Transverse colon (tissue), 4 donors: Measurements from ENCODE around the gene LRRC4B. TPM values are rescaled to one million over a fixed set of nuclear protein-coding genes. Genes with fewer than 3 reads are reported as not detected.

Experiments used
- DNase-seq: peaks from one replicate; pipeline ENCODE4 v3.0.0-alpha.2; 2019
- H3K27ac ChIP-seq, 4 donors: fragments of 200-600 bp; sonication (generic); 2 replicates each; pipeline ENCODE4 v1.5.1; 2016 to 2018; ENCODE audit warnings: inconsistent platforms in 4 of 4
- H3K27me3 ChIP-seq: fragments of 200-600 bp; sonication (generic); 2 replicates; pipeline ENCODE4 v1.5.1; 2017; ENCODE audit warnings: inconsistent platforms
- H3K36me3 ChIP-seq, 4 donors: fragments of 200-600 bp; sonication (generic); 2 replicates each; pipeline ENCODE4 v1.5.1; 2017 to 2019; ENCODE audit warnings: inconsistent platforms in 4 of 4
- H3K4me1 ChIP-seq, 4 donors: fragments of 200-600 bp; sonication (generic); 2 replicates each; pipeline ENCODE4 v1.5.1; 2017 to 2020; ENCODE audit warnings: inconsistent platforms in 4 of 4
- H3K4me3 ChIP-seq, 4 donors: fragments of 200-600 bp; sonication (generic); 1 replicate in 1 of 4; 2 replicates in 3 of 4; pipeline versions ENCODE4 v1.5.1 to v1.6.1; 2017 to 2019; ENCODE audit warnings: inconsistent platforms in 4 of 4
- H3K9me3 ChIP-seq, 2 donors: fragments of 200-600 bp; sonication (generic); 2 replicates each; pipeline ENCODE4 v1.5.1; 2017 to 2019; ENCODE audit warnings: inconsistent platforms in 2 of 2
- CTCF ChIP-seq, 5 experiments: fragments of 200-600 bp in 3 of 5; fragments of 450-650 bp in 2 of 5; sonication (generic) in 3 of 5; IDR thresholded peaks; 1 replicate in 2 of 5; 2 replicates in 3 of 5; pipeline ENCODE4 v1.5.1; 2016 to 2017; ENCODE audit warnings: antibody characterized with exemption in 5 of 5, inconsistent platforms in 3 of 5, mild to moderate bottlenecking in 2 of 5, moderate library complexity in 1 of 5
- EP300 ChIP-seq: sonication (generic); formaldehyde crosslinking; IDR thresholded peaks from one replicate; pipeline ENCODE4 v1.6.1; 2017; ENCODE audit warnings: antibody characterized with exemption, low read depth
- POLR2A ChIP-seq: fragments of 450-650 bp; IDR thresholded peaks from one replicate; pipeline ENCODE4 v1.6.1; 2016; ENCODE audit warnings: antibody characterized with exemption, mild to moderate bottlenecking, moderate library complexity
- POLR2AphosphoS5 ChIP-seq, 3 donors: sonication (generic); formaldehyde crosslinking; IDR thresholded peaks; one replicate each; pipeline ENCODE4 v1.6.1; 2016; ENCODE audit warnings: antibody characterized with exemption in 3 of 3
- WGBS, 2 donors: methylation state at CpG; one replicate each; pipeline ENCODE4 v1.1.5; 2018; ENCODE audit warnings: low coverage in 1 of 2; 5-methylcytosine and 5-hydroxymethylcytosine counted together
- in situ Hi-C, 4 donors: fragments of 200-750 bp; cut with MboI; loops; one replicate each; pipeline versions ENCODE4 v1.15.0 to v1.15.1; 2017; ENCODE audit warnings: low sequenced_read_pairs in 3 of 4, low pct_ligation_motif_present in 1 of 4, low pct_unique_long_range_greater_than_20kb in 1 of 4
- intact Hi-C: fragments of 100-400 bp; cut with DNase I; formaldehyde crosslinking; loops from one replicate; pipeline ENCODE4 v1.15.1; 2023; ENCODE audit warnings: low total_unique reads
- total RNA-seq, 4 donors: library from RNA; depleted of rRNA; stranded (reverse); fragments of >200 nt; gene quantifications; one replicate each; pipeline ENCODE4 v1.1.0, GENCODE V29; 2016

LRRC4B gene
- total RNA-seq, 4 donors from 2014 or later = 0.37 to 1.4 (median 0.91) TPM

- intact Hi-C loops = no loop called here
- Histone ChIP-seq H3K9me3 (no peaks in the 10 kb centered on the region), H3K27me3 (peaks cover 77% of the 10 kb centered on the region), H3K4me3 (no peak overlapping the region), H3K27ac (no peak overlapping the region), H3K4me1 (peaks cover 0 to 12% (median 0%) of the 10 kb centered on the region in 4 donors), H3K36me3 (no peaks in the 10 kb centered on the region)
- in situ Hi-C loops = no loop called here
- 83% methylated on average over 9 of the region's 9 CpGs; no CpG with 5 or more reads in 1 of the 2 donors for WGBS, 2 donors
- no peak for DNase-seq
- TF ChIP-seq CTCF (IDR thresholded peaks at IDR 0.05) = no peak
- no peak for TF ChIP-seq POLR2AphosphoS5 (IDR thresholded peaks at IDR 0.05)
- no peak for TF ChIP-seq EP300
- no peak for TF ChIP-seq POLR2A
Observed at GRCh38 chr19:50562996-50563395, 5.2 kb downstream of the LRRC4B start.

- TF ChIP-seq POLR2AphosphoS5 (IDR thresholded peaks at IDR 0.05) (no peak), CTCF (IDR thresholded peaks at IDR 0.05) (no peak), POLR2A (no peak), EP300 (no peak)
- DNase-seq = no peak
- peaks cover 76% of the 10 kb centered on the region for H3K27me3 ChIP-seq
- no peak overlapping the region for H3K27ac ChIP-seq
- WGBS, 2 donors = 45% methylated on average over 4 of the region's 4 CpGs; no CpG with 5 or more reads in 1 of the 2 donors
- H3K36me3 ChIP-seq = no peaks in the 10 kb centered on the region
- intact Hi-C loops (no loop called here), in situ Hi-C loops (no loop called here)
- no peak overlapping the region for H3K4me3 ChIP-seq
- H3K9me3 ChIP-seq = no peaks in the 10 kb centered on the region
- peaks cover 0 to 9% (median 0%) of the 10 kb centered on the region in 4 donors for H3K4me1 ChIP-seq
Observed at GRCh38 chr19:50562329-50562728, 5.9 kb downstream of the LRRC4B start.

GRCh38 chr19:50559636-50560035, 8.6 kb downstream of the LRRC4B start:
- no peak overlapping the region for H3K4me3 ChIP-seq
- H3K27ac ChIP-seq = no peak overlapping the region
- in situ Hi-C loops (no loop called here), intact Hi-C loops (no loop called here)
- H3K9me3 ChIP-seq = no peaks in the 10 kb centered on the region
- no peak for TF ChIP-seq POLR2A
- no peak for TF ChIP-seq CTCF (IDR thresholded peaks at IDR 0.05)
- no peak for TF ChIP-seq EP300
- TF ChIP-seq POLR2AphosphoS5 (IDR thresholded peaks at IDR 0.05) = no peak
- peaks cover 6 to 15% (median 11%) of the 10 kb centered on the region in 4 donors for H3K4me1 ChIP-seq
- H3K27me3 ChIP-seq = peaks cover 76% of the 10 kb centered on the region
- WGBS, 2 donors = 22 to 30% methylated on average over 7 to 10 of the region's 10 CpGs
- DNase-seq = no peak
- no peaks in the 10 kb centered on the region for H3K36me3 ChIP-seq

- in situ Hi-C loops = no loop called here
- 89 to 91% methylated on average over 6 to 13 of the region's 13 CpGs for WGBS, 2 donors
- H3K4me1 ChIP-seq = peaks cover 6 to 15% (median 11%) of the 10 kb centered on the region in 4 donors
- DNase-seq = no peak
- H3K27me3 ChIP-seq = peaks cover 72% of the 10 kb centered on the region
- TF ChIP-seq EP300 = no peak
- no peak for TF ChIP-seq POLR2AphosphoS5 (IDR thresholded peaks at IDR 0.05)
- TF ChIP-seq POLR2A = no peak
- no peak for TF ChIP-seq CTCF (IDR thresholded peaks at IDR 0.05)
- no peaks in the 10 kb centered on the region for H3K36me3 ChIP-seq
- intact Hi-C loops = no loop called here
- no peak overlapping the region for H3K4me3 ChIP-seq
- H3K9me3 ChIP-seq = no peaks in the 10 kb centered on the region
- no peak overlapping the region for H3K27ac ChIP-seq
Observed at GRCh38 chr19:50558449-50558848, 9.8 kb downstream of the LRRC4B start.
